GM23338 (cell line): Measurements from ENCODE around the gene APPL2. TPM values are rescaled to one million over a fixed set of nuclear protein-coding genes. Genes with fewer than 3 reads are reported as not detected.

Experiments used
- ATAC-seq: fragments of 200-7000 bp; cut with Tn5 transposase; 3 replicates; pipeline ENCODE4 v1.9.1; 2020
- DNase-seq: peaks from one replicate; pipeline ENCODE4 v3.0.0-alpha.2; 2015; ENCODE audit warnings: low spot score
- H2AFZ ChIP-seq: fragments of 200-600 bp; sonication (generic); 2 replicates; pipeline ENCODE4 v1.8.0; 2016; ENCODE audit warnings: antibody characterized with exemption, mild to moderate bottlenecking, moderate library complexity
- H3F3A ChIP-seq: fragments of 200-600 bp; sonication (generic); replicated peaks from 2 replicates; pipeline ENCODE4 v1.8.0; 2017; ENCODE audit warnings: antibody characterized with exemption, mixed run types, low read depth
- H3K27ac ChIP-seq: fragments of 200-600 bp; sonication (generic); 2 replicates; pipeline ENCODE4 v1.6.1; 2016; ENCODE audit warnings: low read depth
- H3K27me3 ChIP-seq: fragments of 200-600 bp; sonication (generic); 2 replicates; pipeline ENCODE4 v1.8.0; 2016; ENCODE audit warnings: mild to moderate bottlenecking, mixed run types, moderate library complexity; ENCODE audit not compliant: insufficient read depth
- H3K36me3 ChIP-seq: fragments of 200-600 bp; sonication (generic); 2 replicates; pipeline ENCODE4 v1.8.0; 2016; ENCODE audit warnings: mild to moderate bottlenecking; ENCODE audit not compliant: insufficient read depth
- H3K4me1 ChIP-seq: fragments of 200-600 bp; sonication (generic); 2 replicates; pipeline ENCODE4 v1.8.0; 2016; ENCODE audit warnings: mild to moderate bottlenecking, moderate library complexity; ENCODE audit not compliant: insufficient read depth
- H3K4me2 ChIP-seq: fragments of 200-600 bp; sonication (generic); 2 replicates; pipeline ENCODE4 v1.7.1; 2017; ENCODE audit warnings: mixed run types
- H3K4me3 ChIP-seq: fragments of 200-600 bp; sonication (generic); 2 replicates; pipeline ENCODE4 v1.6.1; 2016; ENCODE audit warnings: mixed run types
- H3K79me2 ChIP-seq: fragments of 200-600 bp; sonication (generic); replicated peaks from 2 replicates; pipeline ENCODE4 v1.8.0; 2017; ENCODE audit warnings: mild to moderate bottlenecking; ENCODE audit not compliant: insufficient read depth
- H3K9me2 ChIP-seq: fragments of 200-600 bp; sonication (generic); 2 replicates; pipeline ENCODE4 v1.8.0; 2017; ENCODE audit not compliant: insufficient read depth
- H4K20me1 ChIP-seq: fragments of 200-600 bp; sonication (generic); replicated peaks from 2 replicates; pipeline ENCODE4 v1.8.0; 2017; ENCODE audit warnings: mild to moderate bottlenecking; ENCODE audit not compliant: insufficient read depth
- H3K27ac Mint-ChIP-seq: 2 replicates; pipeline ENCODE4 v1.8.0; 2020; ENCODE audit warnings: inconsistent platforms, mild to moderate bottlenecking, moderate library complexity, mixed read lengths
- H3K27me3 Mint-ChIP-seq: 3 replicates; pipeline ENCODE4 v1.8.0; 2022; ENCODE audit warnings: low read depth, mild to moderate bottlenecking, moderate library complexity, mixed read lengths, inconsistent platforms; ENCODE audit not compliant: insufficient read depth, poor library complexity
- H3K36me3 Mint-ChIP-seq: 3 replicates; pipeline ENCODE4 v1.8.0; 2021; ENCODE audit warnings: low read depth, mild to moderate bottlenecking, inconsistent platforms, moderate library complexity, mixed read lengths
- H3K4me1 Mint-ChIP-seq: 3 replicates; pipeline ENCODE4 v1.8.0; 2020; ENCODE audit warnings: mild to moderate bottlenecking, inconsistent platforms, mixed read lengths
- H3K4me3 Mint-ChIP-seq: 3 replicates; pipeline ENCODE4 v1.8.0; 2021; ENCODE audit warnings: moderate library complexity, mild to moderate bottlenecking, inconsistent platforms, mixed read lengths
- H3K9me3 Mint-ChIP-seq: 3 replicates; pipeline ENCODE4 v1.8.0; 2020; ENCODE audit warnings: moderate library complexity, mild to moderate bottlenecking, inconsistent platforms, mixed read lengths
- CREB1 ChIP-seq: fragments of 250-450 bp; sonication (Bioruptor Pico); IDR thresholded peaks from 2 replicates; pipeline ENCODE4 v1.5.0; 2020; ENCODE audit warnings: low read depth, mild to moderate bottlenecking, moderate library complexity
- STAT1 ChIP-seq: IDR thresholded peaks from one replicate; pipeline ENCODE4 v1.6.1; 2016; ENCODE audit warnings: antibody characterized with exemption; ENCODE audit not compliant: unreplicated experiment
- ZNF114 ChIP-seq: fragments of 250-450 bp; sonication (Bioruptor Pico); IDR thresholded peaks from 2 replicates; pipeline ENCODE4 v1.5.0; 2020; ENCODE audit warnings: mild to moderate bottlenecking, moderate library complexity
- polyA plus RNA-seq: library from polyadenylated mRNA; unstranded; fragments of >200 nt; fragmentation: Nextera tagmentation; extraction: Ambion mirVana; gene quantifications from 2 replicates; pipeline ENCODE4 v1.2.1, GENCODE V29; 2016
- total RNA-seq: library from RNA; depleted of rRNA; stranded (reverse); fragments of >200 nt; shearing (Covaris generic); gene quantifications from 2 replicates; pipeline ENCODE4 v1.2.3, GENCODE V29; 2014
- TF ChIP-seq, protein P1 (sequence below), 2 experiments: fragments of 200-600 bp in 1 of 2; sonication (generic) in 1 of 2; conservative IDR thresholded peaks; 2 replicates each; pipeline versions ENCODE4 v1.5.1 to v1.6.1; 2016 to 2017; ENCODE audit warnings: antibody characterized with exemption in 2 of 2, low read depth in 2 of 2, mild to moderate bottlenecking in 2 of 2, moderate library complexity in 1 of 2
- TF ChIP-seq, protein P2 (sequence below): fragments of 250-450 bp; sonication (Bioruptor Pico); IDR thresholded peaks from 2 replicates; pipeline ENCODE4 v1.5.0; 2020; ENCODE audit warnings: mild to moderate bottlenecking, moderate library complexity
- TF ChIP-seq, protein P3 (sequence below): IDR thresholded peaks from 2 replicates; pipeline ENCODE4 v1.6.1; 2016; ENCODE audit warnings: antibody characterized with exemption

Gene APPL2
- total and polyA plus RNA-seq, 2 experiments from 2014 or later = 9.3 to 17.4 TPM

DNA sequence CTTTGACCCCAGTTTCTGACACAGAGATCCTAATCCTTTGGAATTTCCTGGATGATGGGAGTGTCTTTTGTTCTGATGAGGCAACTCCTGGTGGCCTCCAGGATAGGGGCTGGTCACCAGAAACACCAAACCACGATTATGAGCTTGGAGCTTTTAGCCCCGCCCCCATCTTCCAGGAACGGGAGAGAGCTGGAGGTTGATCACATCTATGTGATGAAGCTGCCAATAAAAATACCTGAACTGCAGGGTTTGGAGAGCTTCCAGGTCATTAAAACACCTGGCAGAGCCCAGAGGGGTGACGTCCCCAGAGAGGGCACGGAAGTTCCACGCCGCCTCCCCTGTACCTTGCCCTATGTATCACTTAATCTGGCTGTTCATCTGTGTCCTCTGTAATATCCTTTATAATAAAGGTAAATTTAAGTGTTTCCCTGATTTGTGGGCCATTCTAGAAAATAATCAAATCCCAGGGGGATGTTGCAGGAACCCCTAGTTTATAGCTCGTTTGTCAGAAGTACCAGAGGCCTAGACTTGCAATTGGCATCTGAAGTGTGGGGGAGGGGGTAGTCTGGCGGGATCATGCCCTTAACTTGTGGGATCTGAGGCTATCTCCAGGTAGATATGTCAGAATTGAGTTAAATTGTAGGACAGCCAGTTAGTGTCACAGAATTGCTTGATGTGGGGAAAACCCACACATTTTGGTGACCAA is 21.2 kb downstream of the APPL2 start:
- no peak overlapping the region for H3K4me2 ChIP-seq
- no peaks in the 10 kb centered on the region for H3K27me3 ChIP-seq
- H3K4me3 ChIP-seq = no peak overlapping the region
- H3K9me3 Mint-ChIP-seq = no peaks in the 10 kb centered on the region
- H3K36me3 ChIP-seq = no peaks in the 10 kb centered on the region; the same call in 1 of the 2 replicates
- H3K4me3 Mint-ChIP-seq = no peak overlapping the region
- peaks cover 9% of the 10 kb centered on the region; the same call in 2 of the 3 replicates for H3K36me3 Mint-ChIP-seq
- no peaks in the 10 kb centered on the region for H3F3A ChIP-seq
- H3K27ac ChIP-seq = no peak overlapping the region
- no peaks in the 10 kb centered on the region for H3K4me1 ChIP-seq
- H3K4me1 Mint-ChIP-seq = peaks cover 10% of the 10 kb centered on the region; the same call in 2 of the 3 replicates
- TF ChIP-seq ZNF114 (CRISPR knock-in tag) (no peak), STAT1 (no peak), CREB1 (CRISPR knock-in tag) (no peak)
- TF ChIP-seq, protein P1, sequence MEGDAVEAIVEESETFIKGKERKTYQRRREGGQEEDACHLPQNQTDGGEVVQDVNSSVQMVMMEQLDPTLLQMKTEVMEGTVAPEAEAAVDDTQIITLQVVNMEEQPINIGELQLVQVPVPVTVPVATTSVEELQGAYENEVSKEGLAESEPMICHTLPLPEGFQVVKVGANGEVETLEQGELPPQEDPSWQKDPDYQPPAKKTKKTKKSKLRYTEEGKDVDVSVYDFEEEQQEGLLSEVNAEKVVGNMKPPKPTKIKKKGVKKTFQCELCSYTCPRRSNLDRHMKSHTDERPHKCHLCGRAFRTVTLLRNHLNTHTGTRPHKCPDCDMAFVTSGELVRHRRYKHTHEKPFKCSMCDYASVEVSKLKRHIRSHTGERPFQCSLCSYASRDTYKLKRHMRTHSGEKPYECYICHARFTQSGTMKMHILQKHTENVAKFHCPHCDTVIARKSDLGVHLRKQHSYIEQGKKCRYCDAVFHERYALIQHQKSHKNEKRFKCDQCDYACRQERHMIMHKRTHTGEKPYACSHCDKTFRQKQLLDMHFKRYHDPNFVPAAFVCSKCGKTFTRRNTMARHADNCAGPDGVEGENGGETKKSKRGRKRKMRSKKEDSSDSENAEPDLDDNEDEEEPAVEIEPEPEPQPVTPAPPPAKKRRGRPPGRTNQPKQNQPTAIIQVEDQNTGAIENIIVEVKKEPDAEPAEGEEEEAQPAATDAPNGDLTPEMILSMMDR (conservative IDR thresholded peaks at IDR 0.05; ENCODE audit: low read depth in 2 of 2) = no peak
- TF ChIP-seq, protein P2, sequence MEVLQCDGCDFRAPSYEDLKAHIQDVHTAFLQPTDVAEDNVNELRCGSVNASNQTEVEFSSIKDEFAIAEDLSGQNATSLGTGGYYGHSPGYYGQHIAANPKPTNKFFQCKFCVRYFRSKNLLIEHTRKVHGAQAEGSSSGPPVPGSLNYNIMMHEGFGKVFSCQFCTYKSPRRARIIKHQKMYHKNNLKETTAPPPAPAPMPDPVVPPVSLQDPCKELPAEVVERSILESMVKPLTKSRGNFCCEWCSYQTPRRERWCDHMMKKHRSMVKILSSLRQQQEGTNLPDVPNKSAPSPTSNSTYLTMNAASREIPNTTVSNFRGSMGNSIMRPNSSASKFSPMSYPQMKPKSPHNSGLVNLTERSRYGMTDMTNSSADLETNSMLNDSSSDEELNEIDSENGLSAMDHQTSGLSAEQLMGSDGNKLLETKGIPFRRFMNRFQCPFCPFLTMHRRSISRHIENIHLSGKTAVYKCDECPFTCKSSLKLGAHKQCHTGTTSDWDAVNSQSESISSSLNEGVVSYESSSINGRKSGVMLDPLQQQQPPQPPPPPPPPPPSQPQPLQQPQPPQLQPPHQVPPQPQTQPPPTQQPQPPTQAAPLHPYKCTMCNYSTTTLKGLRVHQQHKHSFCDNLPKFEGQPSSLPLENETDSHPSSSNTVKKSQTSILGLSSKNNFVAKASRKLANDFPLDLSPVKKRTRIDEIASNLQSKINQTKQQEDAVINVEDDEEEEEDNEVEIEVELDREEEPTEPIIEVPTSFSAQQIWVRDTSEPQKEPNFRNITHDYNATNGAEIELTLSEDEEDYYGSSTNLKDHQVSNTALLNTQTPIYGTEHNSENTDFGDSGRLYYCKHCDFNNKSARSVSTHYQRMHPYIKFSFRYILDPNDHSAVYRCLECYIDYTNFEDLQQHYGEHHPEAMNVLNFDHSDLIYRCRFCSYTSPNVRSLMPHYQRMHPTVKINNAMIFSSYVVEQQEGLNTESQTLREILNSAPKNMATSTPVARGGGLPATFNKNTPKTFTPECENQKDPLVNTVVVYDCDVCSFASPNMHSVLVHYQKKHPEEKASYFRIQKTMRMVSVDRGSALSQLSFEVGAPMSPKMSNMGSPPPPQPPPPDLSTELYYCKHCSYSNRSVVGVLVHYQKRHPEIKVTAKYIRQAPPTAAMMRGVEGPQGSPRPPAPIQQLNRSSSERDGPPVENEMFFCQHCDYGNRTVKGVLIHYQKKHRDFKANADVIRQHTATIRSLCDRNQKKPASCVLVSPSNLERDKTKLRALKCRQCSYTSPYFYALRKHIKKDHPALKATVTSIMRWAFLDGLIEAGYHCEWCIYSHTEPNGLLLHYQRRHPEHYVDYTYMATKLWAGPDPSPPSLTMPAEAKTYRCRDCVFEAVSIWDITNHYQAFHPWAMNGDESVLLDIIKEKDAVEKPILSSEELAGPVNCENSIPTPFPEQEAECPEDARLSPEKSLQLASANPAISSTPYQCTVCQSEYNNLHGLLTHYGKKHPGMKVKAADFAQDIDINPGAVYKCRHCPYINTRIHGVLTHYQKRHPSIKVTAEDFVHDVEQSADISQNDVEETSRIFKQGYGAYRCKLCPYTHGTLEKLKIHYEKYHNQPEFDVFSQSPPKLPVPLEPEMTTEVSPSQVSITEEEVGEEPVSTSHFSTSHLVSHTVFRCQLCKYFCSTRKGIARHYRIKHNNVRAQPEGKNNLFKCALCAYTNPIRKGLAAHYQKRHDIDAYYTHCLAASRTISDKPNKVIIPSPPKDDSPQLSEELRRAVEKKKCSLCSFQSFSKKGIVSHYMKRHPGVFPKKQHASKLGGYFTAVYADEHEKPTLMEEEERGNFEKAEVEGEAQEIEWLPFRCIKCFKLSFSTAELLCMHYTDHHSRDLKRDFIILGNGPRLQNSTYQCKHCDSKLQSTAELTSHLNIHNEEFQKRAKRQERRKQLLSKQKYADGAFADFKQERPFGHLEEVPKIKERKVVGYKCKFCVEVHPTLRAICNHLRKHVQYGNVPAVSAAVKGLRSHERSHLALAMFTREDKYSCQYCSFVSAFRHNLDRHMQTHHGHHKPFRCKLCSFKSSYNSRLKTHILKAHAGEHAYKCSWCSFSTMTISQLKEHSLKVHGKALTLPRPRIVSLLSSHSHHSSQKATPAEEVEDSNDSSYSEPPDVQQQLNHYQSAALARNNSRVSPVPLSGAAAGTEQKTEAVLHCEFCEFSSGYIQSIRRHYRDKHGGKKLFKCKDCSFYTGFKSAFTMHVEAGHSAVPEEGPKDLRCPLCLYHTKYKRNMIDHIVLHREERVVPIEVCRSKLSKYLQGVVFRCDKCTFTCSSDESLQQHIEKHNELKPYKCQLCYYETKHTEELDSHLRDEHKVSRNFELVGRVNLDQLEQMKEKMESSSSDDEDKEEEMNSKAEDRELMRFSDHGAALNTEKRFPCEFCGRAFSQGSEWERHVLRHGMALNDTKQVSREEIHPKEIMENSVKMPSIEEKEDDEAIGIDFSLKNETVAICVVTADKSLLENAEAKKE = no peak
- TF ChIP-seq, protein P3, sequence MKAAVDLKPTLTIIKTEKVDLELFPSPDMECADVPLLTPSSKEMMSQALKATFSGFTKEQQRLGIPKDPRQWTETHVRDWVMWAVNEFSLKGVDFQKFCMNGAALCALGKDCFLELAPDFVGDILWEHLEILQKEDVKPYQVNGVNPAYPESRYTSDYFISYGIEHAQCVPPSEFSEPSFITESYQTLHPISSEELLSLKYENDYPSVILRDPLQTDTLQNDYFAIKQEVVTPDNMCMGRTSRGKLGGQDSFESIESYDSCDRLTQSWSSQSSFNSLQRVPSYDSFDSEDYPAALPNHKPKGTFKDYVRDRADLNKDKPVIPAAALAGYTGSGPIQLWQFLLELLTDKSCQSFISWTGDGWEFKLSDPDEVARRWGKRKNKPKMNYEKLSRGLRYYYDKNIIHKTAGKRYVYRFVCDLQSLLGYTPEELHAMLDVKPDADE = no peak
- DNase-seq (no peak), ATAC-seq (no peak)
- H2AFZ ChIP-seq = no peak overlapping the region
- H3K27ac Mint-ChIP-seq = peak overlapping the region; percentile 15; the same call in 1 of the 2 replicates
- no peaks in the 10 kb centered on the region; the same call in 1 of the 2 replicates for H4K20me1 ChIP-seq
- no peaks in the 10 kb centered on the region for H3K79me2 ChIP-seq
- no peaks in the 10 kb centered on the region; the same call in 1 of the 2 replicates for H3K9me2 ChIP-seq
- H3K27me3 Mint-ChIP-seq = no peaks in the 10 kb centered on the region
